Large intestine (tissue), 3 donors: ENCODE results near the gene FAM24A. TPM values are rescaled to one million over a fixed set of nuclear protein-coding genes. Genes with fewer than 3 reads are reported as not detected.
"Not testable (repeated sequence)": the region's sequence is repeated elsewhere in the genome, so short reads cannot be mapped to it uniquely, and the experiment has no call there.

Source experiments
- DNase-seq, 2 donors: peaks; one replicate each; pipeline versions ENCODE4 v3.0.0 to v3.0.0-alpha.2; 2013
- H3K27ac ChIP-seq: one replicate; pipeline ENCODE4 v1.5.1; 2013; ENCODE audit warnings: low read length
- H3K27me3 ChIP-seq: 2 replicates; pipeline ENCODE4 v1.6.1; 2013; ENCODE audit warnings: low read length; ENCODE audit not compliant: control insufficient read depth, insufficient read depth
- H3K36me3 ChIP-seq: 2 replicates; pipeline ENCODE4 v1.6.1; 2013; ENCODE audit warnings: low read length; ENCODE audit not compliant: control insufficient read depth, insufficient read depth
- H3K4me1 ChIP-seq: one replicate; pipeline ENCODE4 v1.6.1; 2013; ENCODE audit warnings: low read length; ENCODE audit not compliant: control insufficient read depth, insufficient read depth
- H3K4me3 ChIP-seq: one replicate; pipeline ENCODE4 v1.5.1; 2013; ENCODE audit warnings: low read length
- H3K9me3 ChIP-seq: one replicate; pipeline ENCODE4 v1.6.1; 2013; ENCODE audit warnings: mild to moderate bottlenecking, low read depth, low read length, moderate library complexity; ENCODE audit not compliant: control insufficient read depth
- WGBS: methylation state at CpG from one replicate; pipeline ENCODE4 v1.1.5; 2013; ENCODE audit warnings: low lambda C conversion rate; ENCODE audit not compliant: insufficient coverage; 5-methylcytosine and 5-hydroxymethylcytosine counted together
- polyA plus RNA-seq: library from polyadenylated mRNA; unstranded; fragments of 120-200 nt; gene quantifications from one replicate; pipeline ENCODE4 v1.2.1, GENCODE V29; 2013

Gene FAM24A
- polyA plus RNA-seq, 1 donor: not detected

GRCh38 chr10:122877264-122877663 lies 33.1 kb upstream of the FAM24A start:
- H3K27ac ChIP-seq: no peak overlapping the region
- DNase-seq: no peak
- no peaks in the 10 kb centered on the region for H3K36me3 ChIP-seq
- H3K27me3 ChIP-seq: no peaks in the 10 kb centered on the region
- 60% methylated on average over 1 of the region's 1 CpG for WGBS
- H3K4me1 ChIP-seq: peaks cover 2% of the 10 kb centered on the region
- H3K9me3 ChIP-seq: no peaks in the 10 kb centered on the region
- no peak overlapping the region for H3K4me3 ChIP-seq

GRCh38 chr10:122878799-122879338 lies 31.5 kb upstream of the FAM24A start:
- H3K4me3 ChIP-seq: peak overlapping the region; percentile 64
- no peak for DNase-seq
- no peaks in the 10 kb centered on the region for H3K9me3 ChIP-seq
- H3K27ac ChIP-seq: no peak overlapping the region
- H3K36me3 ChIP-seq: no peaks in the 10 kb centered on the region
- H3K27me3 ChIP-seq: no peaks in the 10 kb centered on the region
- H3K4me1 ChIP-seq: peaks cover 2% of the 10 kb centered on the region
- WGBS: 100% methylated on average over 1 of the region's 14 CpGs

DNA sequence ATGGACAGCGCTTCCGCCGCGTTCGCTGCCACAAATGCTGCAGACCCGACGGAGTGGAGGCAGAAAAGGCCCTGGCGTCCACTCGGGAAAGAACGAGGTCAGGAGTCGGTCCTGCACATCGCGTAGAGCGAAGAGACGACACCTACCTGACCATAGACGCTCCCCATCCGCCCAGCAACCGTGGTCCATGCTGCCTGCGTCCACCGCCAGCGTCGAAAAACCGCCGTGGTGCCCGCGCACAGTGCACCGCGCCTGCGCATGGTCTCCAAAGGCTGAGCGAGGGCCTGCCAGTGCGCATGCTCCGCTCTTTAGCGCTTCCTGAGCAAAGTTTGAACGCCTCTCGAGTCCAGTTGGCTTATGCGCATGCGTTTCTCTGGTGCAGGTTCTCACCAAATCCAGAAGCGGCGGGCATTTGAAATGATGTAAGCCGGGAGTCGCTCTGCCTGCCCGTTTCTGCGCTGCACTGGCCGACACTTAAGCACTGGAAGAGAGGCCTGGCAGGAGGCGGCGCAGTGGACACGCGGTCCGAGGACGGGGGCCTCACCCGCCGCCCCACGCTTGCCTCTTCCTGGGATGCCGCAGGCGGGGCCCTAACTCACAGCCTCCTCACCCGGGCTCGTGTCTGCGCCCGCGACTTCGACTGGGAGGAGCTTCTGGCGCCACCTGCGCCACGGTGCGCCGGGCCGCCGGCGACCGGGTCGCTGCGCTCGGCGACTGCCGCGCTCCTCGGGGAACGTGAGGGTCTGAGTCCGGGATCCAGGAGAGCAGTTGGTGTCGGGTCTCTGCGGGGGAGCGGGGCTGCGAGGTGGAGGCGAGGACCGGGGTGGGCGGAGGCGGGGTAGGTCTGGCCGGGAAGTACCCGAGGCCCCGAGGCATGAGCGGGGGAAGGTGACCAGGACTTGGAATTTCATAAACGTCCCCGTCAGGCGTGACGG lies 30.8 kb upstream of the FAM24A start, which contains the start of gene FAM24B:
Gene FAM24B, minus strand, starts transcription at position 243 of the 935 bp plus-strand sequence. CDS start 29,066 bp downstream, outside the sequence.
- H3K4me3 ChIP-seq: peak within 1 kb of the TSS; percentile 64
- no peaks in the 10 kb centered on the region for H3K9me3 ChIP-seq
- no peak within 1 kb of the TSS for H3K27ac ChIP-seq
- peak; percentile 96 to 98 for DNase-seq
- H3K27me3 ChIP-seq: no peaks in the 10 kb centered on the region
- H3K4me1 ChIP-seq: peaks cover 2% of the 10 kb centered on the region
- no peaks in the 10 kb centered on the region for H3K36me3 ChIP-seq
- no CpG with 5 or more reads among the region's 95 CpGs for WGBS

DNA sequence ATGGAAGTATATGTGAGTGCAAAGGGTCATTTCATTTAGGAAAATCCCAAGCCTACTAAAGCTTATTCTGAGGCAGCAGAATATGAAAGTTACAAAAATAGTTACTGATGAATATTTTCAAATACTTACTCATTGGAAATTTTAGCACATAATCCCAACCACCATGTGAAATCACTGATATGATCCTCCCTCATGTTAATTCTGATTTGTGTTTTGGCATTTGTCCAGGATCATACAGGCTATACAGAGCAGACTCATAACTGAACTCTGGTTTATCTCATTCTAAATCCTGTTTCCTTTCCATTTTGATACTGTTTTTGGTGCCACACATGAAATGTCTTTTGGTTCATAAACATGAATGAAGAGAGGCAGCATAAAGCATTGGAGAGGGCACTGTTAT lies 27.6 kb upstream of the FAM24A start:
- H3K4me1 ChIP-seq: peaks cover 2% of the 10 kb centered on the region
- no peaks in the 10 kb centered on the region for H3K36me3 ChIP-seq
- no peaks in the 10 kb centered on the region for H3K27me3 ChIP-seq
- no peak for DNase-seq
- no peak overlapping the region for H3K27ac ChIP-seq
- H3K4me3 ChIP-seq: no peak overlapping the region
- no peaks in the 10 kb centered on the region for H3K9me3 ChIP-seq

DNA sequence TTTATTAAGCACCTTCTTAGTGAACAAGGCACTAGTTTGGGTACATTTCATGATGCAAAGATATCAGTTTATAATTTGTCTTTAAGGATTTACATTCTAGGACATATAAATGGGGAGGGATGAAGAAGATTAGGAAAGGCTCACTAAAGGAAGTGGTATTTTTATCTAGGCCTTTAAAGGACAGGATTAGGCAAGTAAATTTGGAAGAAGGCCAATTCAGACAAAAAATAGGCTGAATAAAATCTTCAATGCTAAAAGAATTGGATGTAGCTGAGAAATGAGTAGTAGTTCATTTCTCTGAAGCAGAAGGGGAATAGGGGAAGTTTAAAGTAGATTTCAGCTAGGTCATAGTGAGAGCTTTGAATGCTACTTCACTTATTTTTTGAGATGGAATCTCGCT lies 26.2 kb upstream of the FAM24A start:
- Histone ChIP-seq H3K36me3 (no peaks in the 10 kb centered on the region), H3K9me3 (no peaks in the 10 kb centered on the region), H3K4me1 (peaks cover 2% of the 10 kb centered on the region), H3K4me3 (no peak overlapping the region), H3K27me3 (no peaks in the 10 kb centered on the region), H3K27ac (no peak overlapping the region)
- DNase-seq: no peak
- no CpG with 5 or more reads among the region's 1 CpG for WGBS

DNA sequence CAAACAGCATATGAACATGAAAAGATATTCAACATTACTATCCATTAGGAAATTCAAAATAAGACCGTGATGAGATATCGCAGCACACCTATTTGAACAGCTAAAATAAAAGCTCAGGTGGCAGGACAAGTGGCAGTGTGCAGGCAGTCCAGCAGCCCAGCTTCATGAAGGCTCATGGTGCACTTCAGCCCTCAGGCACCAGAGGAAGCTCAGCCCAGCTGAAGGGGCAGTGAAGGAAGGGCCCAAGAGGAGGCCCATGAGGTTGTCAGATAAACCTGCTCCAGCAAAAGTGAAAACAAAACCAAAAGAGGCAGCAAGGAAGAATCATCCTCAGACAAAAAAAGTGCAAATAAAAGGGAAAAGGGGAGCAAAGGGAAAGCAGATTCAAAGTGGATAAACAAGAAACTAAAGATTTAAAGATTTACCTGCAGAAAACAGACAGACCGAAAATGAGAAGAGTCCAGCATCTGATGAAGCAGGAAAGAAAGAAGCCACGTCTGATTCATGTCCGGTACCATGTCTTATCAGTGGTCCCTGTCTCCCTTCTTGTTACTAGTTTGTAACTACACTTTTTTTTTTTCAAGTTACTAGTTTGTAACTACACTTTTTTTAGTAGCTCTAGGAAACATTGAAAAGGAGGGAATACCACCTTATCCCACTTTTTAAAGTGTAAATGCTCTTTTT lies 16.0 kb upstream of the FAM24A start:
- Histone ChIP-seq H3K27ac (no peak overlapping the region), H3K4me3 (no peak overlapping the region), H3K4me1 (no peaks in the 10 kb centered on the region), H3K36me3 (no peaks in the 10 kb centered on the region), H3K9me3 (no peaks in the 10 kb centered on the region), H3K27me3 (no peaks in the 10 kb centered on the region)
- DNase-seq: no peak
- 83% methylated on average over 2 of the region's 5 CpGs for whole genome bisulfite sequencing

DNA sequence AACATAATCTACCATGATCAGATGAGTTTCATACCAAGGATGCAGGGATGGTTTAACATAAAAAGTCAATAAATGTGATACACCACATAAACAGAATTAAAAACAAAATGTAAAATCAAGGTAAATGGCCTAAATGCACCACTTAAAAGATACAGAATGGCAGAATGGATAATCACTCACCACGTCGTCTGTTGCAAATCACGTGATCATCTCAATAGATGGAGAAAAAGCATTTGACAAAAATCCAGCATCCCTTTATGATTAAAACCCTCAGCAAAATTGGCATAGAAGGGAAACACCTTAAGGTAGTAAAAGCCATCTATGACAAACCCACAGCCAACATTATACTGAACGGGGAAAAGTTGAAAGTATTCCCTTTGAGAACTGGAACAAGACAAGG lies 6.5 kb upstream of the FAM24A start:
- not testable (repeated sequence) for H3K27ac ChIP-seq, H3K9me3 ChIP-seq

GRCh38 chr10:122911889-122912484 lies 1.6 kb downstream of the FAM24A start:
- H3K27me3 ChIP-seq: no peaks in the 10 kb centered on the region
- no CpG with 5 or more reads among the region's 5 CpGs for WGBS
- H3K9me3 ChIP-seq: no peaks in the 10 kb centered on the region
- no peaks in the 10 kb centered on the region for H3K4me1 ChIP-seq
- no peaks in the 10 kb centered on the region for H3K36me3 ChIP-seq
- DNase-seq: peak; percentile 34 to 37
- no peak overlapping the region for H3K4me3 ChIP-seq
- H3K27ac ChIP-seq: no peak overlapping the region

More for the DNA sequence above, 6.5 kb upstream of the FAM24A start:
- WGBS: no CpG with 5 or more reads among the region's 4 CpGs
- H3K36me3 ChIP-seq, H3K4me1 ChIP-seq, H3K27me3 ChIP-seq, H3K4me3 ChIP-seq, DNase-seq: not testable (repeated sequence)

- Histone ChIP-seq H3K36me3 (no peaks in the 10 kb centered on the region), H3K27me3 (no peaks in the 10 kb centered on the region), H3K27ac (no peak overlapping the region), H3K9me3 (no peaks in the 10 kb centered on the region), H3K4me3 (no peak overlapping the region), H3K4me1 (no peaks in the 10 kb centered on the region)
- WGBS: no CpG with 5 or more reads among the region's 2 CpGs
- no peak for DNase-seq
Observed at GRCh38 chr10:122915700-122916099, 5.3 kb downstream of the FAM24A start.

- no CpG with 5 or more reads among the region's 1 CpG for WGBS
- Histone ChIP-seq H3K27me3 (no peaks in the 10 kb centered on the region), H3K4me1 (no peaks in the 10 kb centered on the region), H3K9me3 (no peaks in the 10 kb centered on the region), H3K36me3 (peaks cover 2% of the 10 kb centered on the region), H3K27ac (no peak overlapping the region), H3K4me3 (no peak overlapping the region)
- no peak for DNase-seq
Observed at GRCh38 chr10:122930140-122930539, 19.7 kb downstream of the FAM24A start.
